Measurements from ENCODE around the gene FMN1.

The FMN1 gene

GRCh38 chr15:33019354-33019981 lies 175.0 kb downstream of the FMN1 start:
- no peak for TF ChIP-seq POLR2AphosphoS5 (IDR thresholded peaks at IDR 0.05; ENCODE audit: borderline replicate concordance, low read depth, low read length)
- no peak for TF ChIP-seq FOXP2 (optimal IDR thresholded peaks at IDR 0.05; ENCODE audit: control extremely low read depth, extremely low read length, insufficient read depth)
- TF ChIP-seq EZH2 (IDR thresholded peaks at IDR 0.05) = no peak
- Histone ChIP-seq H3K27ac (no peak overlapping the region), H3K36me3 (ENCODE audit: insufficient read depth, low read length) (no peaks in the 10 kb centered on the region), H3K4me3 (no peak overlapping the region), H3K9me3 (ENCODE audit: low read depth, low read length) (no peaks in the 10 kb centered on the region), H3K9ac (ENCODE audit: insufficient read length) (no peak overlapping the region)
- no peak for DNase-seq (ENCODE audit: low read depth, low spot score)

- H3K9me3 ChIP-seq (ENCODE audit: low read depth, low read length) = no peaks in the 10 kb centered on the region
- TF ChIP-seq EZH2 (IDR thresholded peaks at IDR 0.05) = no peak
- no peak for TF ChIP-seq POLR2AphosphoS5 (IDR thresholded peaks at IDR 0.05; ENCODE audit: borderline replicate concordance, low read depth, low read length)
- TF ChIP-seq FOXP2 (optimal IDR thresholded peaks at IDR 0.05; ENCODE audit: control extremely low read depth, extremely low read length, insufficient read depth) = no peak
- no peak for DNase-seq (ENCODE audit: low read depth, low spot score)
- no peak overlapping the region for H3K9ac ChIP-seq (ENCODE audit: insufficient read length)
- no peak overlapping the region for H3K27ac ChIP-seq
- no peak overlapping the region for H3K4me3 ChIP-seq
- no peaks in the 10 kb centered on the region for H3K36me3 ChIP-seq (ENCODE audit: insufficient read depth, low read length)
These were observed 178.0 kb downstream of the FMN1 start for GRCh38 chr15:33016405-33017024.

DNA sequence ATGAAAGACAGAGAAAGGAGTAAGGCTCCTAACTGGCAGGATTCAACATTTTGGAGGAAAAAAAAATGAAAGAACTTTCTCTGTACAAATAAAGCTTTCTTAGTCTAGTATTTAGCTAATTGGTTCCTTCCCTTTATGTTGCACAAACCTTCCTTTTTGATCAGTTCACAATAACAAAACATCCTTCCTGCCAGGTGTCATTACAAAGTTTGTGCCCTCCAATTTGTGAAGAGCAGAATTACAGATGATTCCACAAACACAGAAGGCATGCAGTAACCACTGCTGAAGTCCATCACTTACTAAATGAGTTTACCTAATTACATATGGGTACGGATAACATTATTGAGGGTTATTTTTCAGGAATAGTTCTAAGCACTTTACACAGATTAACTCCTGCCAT lies 179.9 kb downstream of the FMN1 start:
- Histone ChIP-seq H3K9ac (ENCODE audit: insufficient read length) (no peak overlapping the region), H3K27ac (no peak overlapping the region), H3K4me3 (no peak overlapping the region), H3K9me3 (ENCODE audit: low read depth, low read length) (no peaks in the 10 kb centered on the region), H3K36me3 (ENCODE audit: insufficient read depth, low read length) (no peaks in the 10 kb centered on the region)
- TF ChIP-seq POLR2AphosphoS5 (IDR thresholded peaks at IDR 0.05; ENCODE audit: borderline replicate concordance, low read depth, low read length) (no peak), EZH2 (IDR thresholded peaks at IDR 0.05) (no peak), FOXP2 (optimal IDR thresholded peaks at IDR 0.05; ENCODE audit: control extremely low read depth, extremely low read length, insufficient read depth) (no peak)
- no peak for DNase-seq (ENCODE audit: low read depth, low spot score)

- Histone ChIP-seq H3K4me3 (no peak overlapping the region), H3K36me3 (ENCODE audit: insufficient read depth, low read length) (no peaks in the 10 kb centered on the region), H3K9me3 (ENCODE audit: low read depth, low read length) (no peaks in the 10 kb centered on the region), H3K27ac (no peak overlapping the region), H3K9ac (ENCODE audit: insufficient read length) (no peak overlapping the region)
- no peak for TF ChIP-seq FOXP2 (optimal IDR thresholded peaks at IDR 0.05; ENCODE audit: control extremely low read depth, extremely low read length, insufficient read depth)
- no peak for TF ChIP-seq EZH2 (IDR thresholded peaks at IDR 0.05)
- no peak for TF ChIP-seq POLR2AphosphoS5 (IDR thresholded peaks at IDR 0.05; ENCODE audit: borderline replicate concordance, low read depth, low read length)
- DNase-seq (ENCODE audit: low read depth, low spot score) = no peak
These were observed 180.6 kb downstream of the FMN1 start for GRCh38 chr15:33013827-33014445.

- TF ChIP-seq EZH2 (IDR thresholded peaks at IDR 0.05) (no peak), FOXP2 (optimal IDR thresholded peaks at IDR 0.05; ENCODE audit: control extremely low read depth, extremely low read length, insufficient read depth) (no peak), POLR2AphosphoS5 (IDR thresholded peaks at IDR 0.05; ENCODE audit: borderline replicate concordance, low read depth, low read length) (no peak)
- Histone ChIP-seq H3K4me3 (no peak overlapping the region), H3K36me3 (ENCODE audit: insufficient read depth, low read length) (no peaks in the 10 kb centered on the region)
These were observed 182.5 kb downstream of the FMN1 start for GRCh38 chr15:33011976-33012375.

GRCh38 chr15:33009603-33010002 lies 184.9 kb downstream of the FMN1 start:
- TF ChIP-seq FOXP2 (optimal IDR thresholded peaks at IDR 0.05; ENCODE audit: control extremely low read depth, extremely low read length, insufficient read depth) (no peak), POLR2AphosphoS5 (IDR thresholded peaks at IDR 0.05; ENCODE audit: borderline replicate concordance, low read depth, low read length) (no peak), EZH2 (IDR thresholded peaks at IDR 0.05) (no peak)
- Histone ChIP-seq H3K27ac (no peak overlapping the region), H3K9ac (ENCODE audit: insufficient read length) (no peak overlapping the region), H3K9me3 (ENCODE audit: low read depth, low read length) (no peaks in the 10 kb centered on the region), H3K36me3 (ENCODE audit: insufficient read depth, low read length) (no peaks in the 10 kb centered on the region), H3K4me3 (no peak overlapping the region)
- DNase-seq (ENCODE audit: low read depth, low spot score) = no peak

More at GRCh38 chr15:33011976-33012375, 182.5 kb downstream of the FMN1 start:
- Histone ChIP-seq H3K9ac (ENCODE audit: insufficient read length) (no peak overlapping the region), H3K27ac (no peak overlapping the region), H3K9me3 (ENCODE audit: low read depth, low read length) (no peaks in the 10 kb centered on the region)
- no peak for DNase-seq (ENCODE audit: low read depth, low spot score)

DNA sequence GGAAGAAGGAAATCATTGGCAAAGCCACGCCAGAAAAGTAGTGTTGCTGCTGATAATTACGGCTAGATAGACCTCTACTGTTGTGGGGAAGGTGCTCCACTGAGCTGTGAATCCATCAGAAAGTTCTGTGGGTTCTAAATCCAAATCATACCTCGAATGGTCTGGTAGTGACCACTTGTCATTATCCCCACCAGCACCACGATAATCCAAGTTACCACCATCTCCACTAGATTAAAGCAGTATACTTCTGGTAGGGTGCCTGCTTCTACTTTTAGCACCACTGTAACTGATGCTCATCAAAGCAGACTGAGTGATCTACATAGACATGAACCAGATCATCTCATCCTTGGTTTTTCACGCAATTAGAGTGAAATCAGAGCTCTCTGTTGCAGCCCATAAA lies 185.5 kb downstream of the FMN1 start:
- TF ChIP-seq EZH2 (IDR thresholded peaks at IDR 0.05) (no peak), FOXP2 (optimal IDR thresholded peaks at IDR 0.05; ENCODE audit: control extremely low read depth, extremely low read length, insufficient read depth) (no peak), POLR2AphosphoS5 (IDR thresholded peaks at IDR 0.05; ENCODE audit: borderline replicate concordance, low read depth, low read length) (no peak)
- DNase-seq (ENCODE audit: low read depth, low spot score) = no peak
- Histone ChIP-seq H3K27ac (no peak overlapping the region), H3K4me3 (no peak overlapping the region), H3K36me3 (ENCODE audit: insufficient read depth, low read length) (no peaks in the 10 kb centered on the region), H3K9me3 (ENCODE audit: low read depth, low read length) (no peaks in the 10 kb centered on the region), H3K9ac (ENCODE audit: insufficient read length) (no peak overlapping the region)

DNA sequence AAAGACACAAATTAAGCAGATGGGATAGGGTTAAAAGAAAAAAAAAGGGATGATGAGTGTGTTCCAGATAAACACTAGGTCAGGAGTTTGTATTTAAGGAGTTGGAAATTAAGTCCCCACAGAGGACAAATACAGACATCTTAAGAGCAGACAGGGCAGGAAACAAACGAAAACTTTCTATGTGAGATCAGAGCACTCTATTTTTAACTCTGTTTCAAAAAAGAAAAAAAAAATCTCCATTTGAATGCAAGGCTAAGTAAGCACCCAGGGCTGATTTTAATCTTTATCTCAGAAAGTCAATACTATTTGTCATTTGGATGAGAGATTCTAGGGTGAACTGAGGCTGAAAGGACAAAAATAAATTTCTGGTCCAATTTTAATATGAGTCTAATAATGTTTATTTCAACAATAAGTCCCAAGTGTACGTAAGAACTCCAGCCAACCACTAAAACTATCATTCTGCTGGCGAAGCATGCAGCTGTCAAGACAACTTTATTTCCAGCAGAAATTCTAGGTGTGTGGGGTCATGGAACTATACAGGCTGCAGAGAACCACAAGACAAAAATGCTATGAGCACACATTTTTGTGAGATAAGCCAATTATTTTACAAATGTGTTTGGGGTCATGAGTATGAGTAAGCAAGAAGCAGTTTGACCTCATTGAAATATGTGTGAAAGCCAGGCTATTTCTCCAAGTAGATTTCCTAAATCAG lies 186.1 kb downstream of the FMN1 start:
- no peak overlapping the region for H3K4me3 ChIP-seq
- no peaks in the 10 kb centered on the region for H3K36me3 ChIP-seq (ENCODE audit: insufficient read depth, low read length)
- no peak for DNase-seq (ENCODE audit: low read depth, low spot score)
- H3K9me3 ChIP-seq (ENCODE audit: low read depth, low read length) = no peaks in the 10 kb centered on the region
- H3K27ac ChIP-seq = no peak overlapping the region
- no peak for TF ChIP-seq EZH2 (IDR thresholded peaks at IDR 0.05)
- TF ChIP-seq POLR2AphosphoS5 (IDR thresholded peaks at IDR 0.05; ENCODE audit: borderline replicate concordance, low read depth, low read length) = no peak
- no peak for TF ChIP-seq FOXP2 (optimal IDR thresholded peaks at IDR 0.05; ENCODE audit: control extremely low read depth, extremely low read length, insufficient read depth)
- H3K9ac ChIP-seq (ENCODE audit: insufficient read length) = no peak overlapping the region

All from SK-N-MC (cell line).